Esophagus muscularis mucosa (tissue), 3 donors: ENCODE measurements around the gene YWHAH.

Experiments
- CTCF ChIP-seq, 3 experiments: fragments of 200-600 bp in 2 of 3; fragments of 450-650 bp in 1 of 3; sonication (generic) in 2 of 3; IDR thresholded peaks; one replicate each; pipeline ENCODE4 v1.5.1; 2017 to 2019; ENCODE audit warnings: antibody characterized with exemption in 3 of 3, mild to moderate bottlenecking in 2 of 3, moderate library complexity in 1 of 3
- POLR2AphosphoS5 ChIP-seq, 2 donors: sonication (generic); formaldehyde crosslinking; IDR thresholded peaks; one replicate each; pipeline ENCODE4 v1.6.1; 2017; ENCODE audit warnings: antibody characterized with exemption in 2 of 2

GRCh38 chr22:31944700-31945442 lies 536 bp downstream of the YWHAH start:
- TF ChIP-seq POLR2AphosphoS5 (IDR thresholded peaks at IDR 0.05) = no peak
- no peak for TF ChIP-seq CTCF (IDR thresholded peaks at IDR 0.05)
